ENCODE data around the gene ADAMTS9. TPM values are rescaled to one million over a fixed set of nuclear protein-coding genes. Genes with fewer than 3 reads are reported as not detected.

ADAMTS9 gene
- total RNA-seq, 4 donors from 2014 or later, result 36.4 to 218 (median 99.1) TPM

GRCh38 chr3:64552160-64552559 is 135.6 kb downstream of the ADAMTS9 start:
- TF ChIP-seq, protein P1, sequence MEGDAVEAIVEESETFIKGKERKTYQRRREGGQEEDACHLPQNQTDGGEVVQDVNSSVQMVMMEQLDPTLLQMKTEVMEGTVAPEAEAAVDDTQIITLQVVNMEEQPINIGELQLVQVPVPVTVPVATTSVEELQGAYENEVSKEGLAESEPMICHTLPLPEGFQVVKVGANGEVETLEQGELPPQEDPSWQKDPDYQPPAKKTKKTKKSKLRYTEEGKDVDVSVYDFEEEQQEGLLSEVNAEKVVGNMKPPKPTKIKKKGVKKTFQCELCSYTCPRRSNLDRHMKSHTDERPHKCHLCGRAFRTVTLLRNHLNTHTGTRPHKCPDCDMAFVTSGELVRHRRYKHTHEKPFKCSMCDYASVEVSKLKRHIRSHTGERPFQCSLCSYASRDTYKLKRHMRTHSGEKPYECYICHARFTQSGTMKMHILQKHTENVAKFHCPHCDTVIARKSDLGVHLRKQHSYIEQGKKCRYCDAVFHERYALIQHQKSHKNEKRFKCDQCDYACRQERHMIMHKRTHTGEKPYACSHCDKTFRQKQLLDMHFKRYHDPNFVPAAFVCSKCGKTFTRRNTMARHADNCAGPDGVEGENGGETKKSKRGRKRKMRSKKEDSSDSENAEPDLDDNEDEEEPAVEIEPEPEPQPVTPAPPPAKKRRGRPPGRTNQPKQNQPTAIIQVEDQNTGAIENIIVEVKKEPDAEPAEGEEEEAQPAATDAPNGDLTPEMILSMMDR (IDR thresholded peaks at IDR 0.05; ENCODE audit: low read depth), result no peak

GRCh38 chr3:64551697-64552096 is 136.1 kb downstream of the ADAMTS9 start:
- TF ChIP-seq, protein P1 (IDR thresholded peaks at IDR 0.05; ENCODE audit: low read depth), result no peak

GRCh38 chr3:64550745-64551144 is 137.1 kb downstream of the ADAMTS9 start:
- TF ChIP-seq, protein P1 (IDR thresholded peaks at IDR 0.05; ENCODE audit: low read depth), result no peak

DNA sequence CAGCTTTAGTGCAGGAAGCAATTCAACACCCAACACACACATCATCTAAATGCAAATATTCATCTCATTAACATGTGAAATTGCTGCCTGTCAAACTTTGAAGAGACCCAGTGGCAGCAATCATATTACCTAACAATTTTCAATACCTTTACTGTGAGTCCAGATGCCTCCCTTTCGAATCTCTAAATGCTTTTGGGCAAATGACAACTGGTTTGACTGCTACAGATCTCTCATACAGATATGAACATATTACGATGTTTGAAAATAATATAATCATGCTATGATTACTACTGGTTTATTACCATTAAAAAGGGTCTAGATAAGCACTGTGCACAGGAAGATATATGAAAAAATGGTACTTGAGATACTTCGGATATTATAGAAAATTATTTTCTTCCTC is 137.9 kb downstream of the ADAMTS9 start:
- TF ChIP-seq, protein P1 (IDR thresholded peaks at IDR 0.05; ENCODE audit: low read depth), result no peak

GRCh38 chr3:64548200-64548889 is 139.5 kb downstream of the ADAMTS9 start:
- TF ChIP-seq, protein P1 (IDR thresholded peaks at IDR 0.05; ENCODE audit: low read depth), result no peak

GRCh38 chr3:64546856-64547255 is 140.9 kb downstream of the ADAMTS9 start:
- TF ChIP-seq, protein P1 (IDR thresholded peaks at IDR 0.05; ENCODE audit: low read depth), result no peak

- TF ChIP-seq, protein P1 (IDR thresholded peaks at IDR 0.05; ENCODE audit: low read depth), result no peak
These were observed 146.0 kb downstream of the ADAMTS9 start for GRCh38 chr3:64541803-64542202.

Measured in subcutaneous adipose tissue (tissue), 4 donors.